Thyroid gland (tissue), 4 donors: Measurements from ENCODE around the gene TCERG1L.

Experiments
- CTCF ChIP-seq, 6 experiments: fragments of 200-600 bp in 3 of 6; fragments of 450-650 bp in 3 of 6; sonication (generic) in 3 of 6; IDR thresholded peaks; one replicate each; pipeline ENCODE4 v1.5.1; 2016 to 2019; ENCODE audit warnings: antibody characterized with exemption in 6 of 6, mild to moderate bottlenecking in 2 of 6, inconsistent platforms in 1 of 6, moderate library complexity in 1 of 6
- POLR2A ChIP-seq, 2 donors: fragments of 450-650 bp; IDR thresholded peaks; one replicate each; pipeline ENCODE4 v1.6.1; 2017; ENCODE audit warnings: antibody characterized with exemption in 2 of 2, mild to moderate bottlenecking in 2 of 2, moderate library complexity in 1 of 2

GRCh38 chr10:131157899-131158298, 153.6 kb downstream of the TCERG1L start:
- TF ChIP-seq CTCF (IDR thresholded peaks at IDR 0.05) (no peak), POLR2A (IDR thresholded peaks at IDR 0.05) (no peak)
